Medulla oblongata (tissue), 1 donor: Measurements from ENCODE around the gene HSPBAP1.

Experiments
- DNase-seq: peaks from one replicate; pipeline ENCODE4 v3.0.0-alpha.2; 2015; ENCODE audit errors: extremely low spot score

HSPBAP1 gene

GRCh38 chr3:122793568-122794416, at the start of gene HSPBAP1:
Gene HSPBAP1, minus strand, starts transcription at chr3:122793831. Its CDS starts 151 bp downstream, at chr3:122793680.
- peak; percentile 96 for DNase-seq

- DNase-seq, result no peak
Measured at GRCh38 chr3:122835590-122835989, 42.0 kb upstream of the HSPBAP1 start.

- DNase-seq, result no peak
Measured at GRCh38 chr3:122828281-122828680, 34.6 kb upstream of the HSPBAP1 start.

- DNase-seq, result no peak
Measured at GRCh38 chr3:122826278-122826677, 32.6 kb upstream of the HSPBAP1 start.

GRCh38 chr3:122825460-122825859, 31.8 kb upstream of the HSPBAP1 start:
- DNase-seq, result peak; percentile 32

GRCh38 chr3:122824465-122825381, 31.1 kb upstream of the HSPBAP1 start:
- no peak for DNase-seq

- DNase-seq, result no peak
Measured at GRCh38 chr3:122816587-122816986, 23.0 kb upstream of the HSPBAP1 start.

- no peak for DNase-seq
Measured at GRCh38 chr3:122810734-122811133, 17.1 kb upstream of the HSPBAP1 start.

- no peak for DNase-seq
Measured at GRCh38 chr3:122803977-122804376, 10.3 kb upstream of the HSPBAP1 start.

- no peak for DNase-seq
Measured at GRCh38 chr3:122802323-122802722, 8.7 kb upstream of the HSPBAP1 start.

GRCh38 chr3:122800706-122801237, 7.1 kb upstream of the HSPBAP1 start:
- DNase-seq, result no peak

GRCh38 chr3:122800031-122800430, 6.4 kb upstream of the HSPBAP1 start:
- DNase-seq, result no peak

GRCh38 chr3:122799322-122799721, 5.7 kb upstream of the HSPBAP1 start:
- no peak for DNase-seq

GRCh38 chr3:122797291-122797690, 3.7 kb upstream of the HSPBAP1 start:
- no peak for DNase-seq

- peak; percentile 37 for DNase-seq
Measured at GRCh38 chr3:122795674-122796195, 2.1 kb upstream of the HSPBAP1 start.

GRCh38 chr3:122794779-122795673, 1.4 kb upstream of the HSPBAP1 start, which contains the start of gene SLC49A4:
Gene SLC49A4, plus strand, starts transcription at chr3:122795069. Its CDS starts 124 bp downstream, at chr3:122795193.
- peak; percentile 82 for DNase-seq

GRCh38 chr3:122794483-122794778, 800 bp upstream of the HSPBAP1 start:
- no peak for DNase-seq

- no peak for DNase-seq
Measured at GRCh38 chr3:122789585-122790273, 3.9 kb downstream of the HSPBAP1 start.

- DNase-seq, result no peak
Measured at GRCh38 chr3:122787872-122788271, 5.8 kb downstream of the HSPBAP1 start.

- DNase-seq, result no peak
Measured at GRCh38 chr3:122786066-122786465, 7.6 kb downstream of the HSPBAP1 start.
